H1 (cell line): Measurements from ENCODE around the gene DPH1. TPM values are rescaled to one million over a fixed set of nuclear protein-coding genes. Genes with fewer than 3 reads are reported as not detected.

Source experiments
- ASH2L ChIP-seq: fragments of 200-600, 300-600 bp; sonication (generic); IDR thresholded peaks from one replicate; pipeline ENCODE4 v1.7.1; 2017; ENCODE audit warnings: low read length
- CEBPB ChIP-seq: IDR thresholded peaks from 2 replicates; pipeline ENCODE4 v1.6.1; 2012; ENCODE audit warnings: low read depth, low read length
- EGR1 ChIP-seq: IDR thresholded peaks from 2 replicates; pipeline ENCODE4 v1.6.1; 2011; ENCODE audit warnings: low read depth, low read length, borderline replicate concordance
- MAX ChIP-seq: IDR thresholded peaks from 2 replicates; pipeline ENCODE4 v1.6.1; 2012; ENCODE audit warnings: inconsistent platforms
- POLR2A ChIP-seq, 2 experiments: IDR thresholded peaks; 1 replicate in 1 of 2; 2 replicates in 1 of 2; pipeline ENCODE4 v1.6.1; 2011; ENCODE audit warnings: low read depth in 2 of 2, low read length in 2 of 2, mild to moderate bottlenecking in 2 of 2; ENCODE audit errors: control extremely low read depth in 1 of 2
- TAF7 ChIP-seq: optimal IDR thresholded peaks from 2 replicates; pipeline ENCODE3; 2011; ENCODE audit warnings: low read depth, mild to moderate bottlenecking, inconsistent platforms, low read length, moderate library complexity, borderline replicate concordance
- TCF12 ChIP-seq: IDR thresholded peaks from 2 replicates; pipeline ENCODE4 v1.6.1; 2011; ENCODE audit warnings: low read depth, mild to moderate bottlenecking, low read length
- TEAD4 ChIP-seq: IDR thresholded peaks from 2 replicates; pipeline ENCODE4 v1.6.1; 2012; ENCODE audit warnings: low read depth, low read length, inconsistent platforms, mixed read lengths
- polyA plus RNA-seq, 7 experiments: library from polyadenylated mRNA; depleted of rRNA in 3 of 7; stranded (reverse) in 5 of 7; unstranded in 2 of 7; fragments of >200 nt in 5 of 7; fragments of 200-250 nt in 2 of 7; gene quantifications; 1 replicate in 5 of 7; 2 replicates in 1 of 7; 4 replicates in 1 of 7; pipeline versions ENCODE4 v1.2.1 to v1.2.3, GENCODE V29; 2011 to 2013; ENCODE audit warnings: missing spikeins in 2 of 7, mixed read lengths in 2 of 7
- total RNA-seq: library from RNA; stranded (reverse); fragmentation: NEBNext Ultra II Directional; extraction: Animal tissue kit (Norgen Biotek cat#: 25700); gene quantifications from 2 replicates; pipeline ENCODE4 v1.2.1, GENCODE V29; 2021

Gene DPH1
- total and polyA plus RNA-seq, 2 of the 8 experiments (the other 6 are each of a cell fraction or from before 2014, with no cell fraction given): 24.9 to 30.0 TPM

- TF ChIP-seq MAX (peak; percentile 98), TEAD4 (peak; percentile 42; the same call in 1 of the 2 replicates), ASH2L (peak; percentile 89), TAF7 (peak; percentile 62), POLR2A (IDR thresholded peaks at IDR 0.05; ENCODE audit: control extremely low read depth in 1 of 2, low read depth in 2 of 2, low read length in 2 of 2) (no peak), TCF12 (0 out of 2 replicates have a peak, but pooled peaks have one; percentile 12), CEBPB (no peak), EGR1 (peak; percentile 99)
Observed at GRCh38 chr17:2029911-2030778, at the start of gene DPH1 (continued).
